T47D (cell line): ENCODE results near the gene MYH10.

ENCODE experiments used
- DNase-seq, 2 experiments: peaks; one replicate each; pipeline versions ENCODE4 v3.0.0 to v3.0.0-alpha.2; 2011 to 2012; ENCODE audit warnings: low read depth in 1 of 2, low spot score in 1 of 2
- JUND ChIP-seq: IDR thresholded peaks from 2 replicates; pipeline ENCODE4 v1.6.1; 2012; ENCODE audit warnings: low read depth
- in situ Hi-C: cut with HindIII; loops from 2 replicates; pipeline ENCODE4 v1.10.0; 2016; ENCODE audit warnings: low sequenced_read_pairs, low pct_unique_long_range_greater_than_20kb

The MYH10 gene

GRCh38 chr17:8630227-8630801, at the start of gene MYH10:
Gene MYH10, minus strand, starts transcription at chr17:8630725. Its CDS starts 7,479 bp downstream, at chr17:8623246.
- in situ Hi-C loops = no loop called here
- no peak for DNase-seq
- no peak for TF ChIP-seq JUND

GRCh38 chr17:8679126-8679525, 48.6 kb upstream of the MYH10 start:
- in situ Hi-C loops = no loop called here
- TF ChIP-seq JUND = no peak
- no peak for DNase-seq

- in situ Hi-C loops = no loop called here
- TF ChIP-seq JUND = no peak
- no peak for DNase-seq
Observed at GRCh38 chr17:8675306-8675705, 44.8 kb upstream of the MYH10 start.

- in situ Hi-C loops = no loop called here
- no peak for DNase-seq
- TF ChIP-seq JUND = no peak
Observed at GRCh38 chr17:8674344-8675305, 44.1 kb upstream of the MYH10 start.

- TF ChIP-seq JUND = no peak
- in situ Hi-C loops = no loop called here
- DNase-seq = no peak
Observed at GRCh38 chr17:8673612-8674011, 43.1 kb upstream of the MYH10 start.

GRCh38 chr17:8672326-8672725, 41.8 kb upstream of the MYH10 start:
- in situ Hi-C loops = no loop called here
- DNase-seq = no peak
- TF ChIP-seq JUND = no peak

- DNase-seq = no peak
- in situ Hi-C loops = no loop called here
- TF ChIP-seq JUND = no peak
Observed at GRCh38 chr17:8670421-8670820, 39.9 kb upstream of the MYH10 start.

- DNase-seq = no peak
- TF ChIP-seq JUND = no peak
- in situ Hi-C loops = no loop called here
Observed at GRCh38 chr17:8668176-8668740, 37.7 kb upstream of the MYH10 start.

- DNase-seq = no peak
- TF ChIP-seq JUND = no peak
- in situ Hi-C loops = no loop called here
Observed at GRCh38 chr17:8667421-8667820, 36.9 kb upstream of the MYH10 start.

GRCh38 chr17:8665684-8666083, 35.2 kb upstream of the MYH10 start:
- TF ChIP-seq JUND = no peak
- in situ Hi-C loops = no loop called here
- no peak for DNase-seq

GRCh38 chr17:8664456-8665126, 34.1 kb upstream of the MYH10 start:
- in situ Hi-C loops = no loop called here
- TF ChIP-seq JUND = no peak
- DNase-seq = no peak

GRCh38 chr17:8662973-8663372, 32.4 kb upstream of the MYH10 start:
- TF ChIP-seq JUND = no peak
- DNase-seq = no peak
- in situ Hi-C loops = no loop called here
